GM12873 (cell line): ENCODE measurements around the gene IMPACT.

Source experiments
- TF ChIP-seq, protein P1 (sequence below): IDR thresholded peaks from 2 replicates; pipeline ENCODE4 v1.5.1; 2012; ENCODE audit warnings: low read depth, mild to moderate bottlenecking, moderate library complexity, low read length, control low read depth; ENCODE audit not compliant: insufficient read depth; ENCODE audit errors: missing control alignments

The IMPACT gene

DNA sequence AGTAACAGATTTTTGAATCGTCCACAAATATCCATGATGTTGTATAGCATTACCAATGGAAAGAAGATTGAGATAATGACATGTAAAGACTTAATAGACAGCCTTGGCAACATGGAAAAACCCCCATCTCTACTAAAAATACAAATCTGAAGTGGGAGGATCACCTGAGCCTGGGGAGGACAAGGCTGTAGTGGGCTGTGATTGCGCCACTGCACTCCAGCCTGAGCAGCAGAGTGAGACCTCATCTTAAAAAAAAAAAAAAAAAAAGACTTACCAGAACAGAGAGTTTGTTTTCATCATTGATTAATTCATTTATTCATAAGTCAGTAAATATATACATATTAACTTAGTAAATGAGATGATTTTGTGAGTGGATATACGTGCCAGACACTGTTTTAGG, 21.9 kb upstream of the IMPACT start:
- TF ChIP-seq, protein P1, sequence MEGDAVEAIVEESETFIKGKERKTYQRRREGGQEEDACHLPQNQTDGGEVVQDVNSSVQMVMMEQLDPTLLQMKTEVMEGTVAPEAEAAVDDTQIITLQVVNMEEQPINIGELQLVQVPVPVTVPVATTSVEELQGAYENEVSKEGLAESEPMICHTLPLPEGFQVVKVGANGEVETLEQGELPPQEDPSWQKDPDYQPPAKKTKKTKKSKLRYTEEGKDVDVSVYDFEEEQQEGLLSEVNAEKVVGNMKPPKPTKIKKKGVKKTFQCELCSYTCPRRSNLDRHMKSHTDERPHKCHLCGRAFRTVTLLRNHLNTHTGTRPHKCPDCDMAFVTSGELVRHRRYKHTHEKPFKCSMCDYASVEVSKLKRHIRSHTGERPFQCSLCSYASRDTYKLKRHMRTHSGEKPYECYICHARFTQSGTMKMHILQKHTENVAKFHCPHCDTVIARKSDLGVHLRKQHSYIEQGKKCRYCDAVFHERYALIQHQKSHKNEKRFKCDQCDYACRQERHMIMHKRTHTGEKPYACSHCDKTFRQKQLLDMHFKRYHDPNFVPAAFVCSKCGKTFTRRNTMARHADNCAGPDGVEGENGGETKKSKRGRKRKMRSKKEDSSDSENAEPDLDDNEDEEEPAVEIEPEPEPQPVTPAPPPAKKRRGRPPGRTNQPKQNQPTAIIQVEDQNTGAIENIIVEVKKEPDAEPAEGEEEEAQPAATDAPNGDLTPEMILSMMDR = no peak

DNA sequence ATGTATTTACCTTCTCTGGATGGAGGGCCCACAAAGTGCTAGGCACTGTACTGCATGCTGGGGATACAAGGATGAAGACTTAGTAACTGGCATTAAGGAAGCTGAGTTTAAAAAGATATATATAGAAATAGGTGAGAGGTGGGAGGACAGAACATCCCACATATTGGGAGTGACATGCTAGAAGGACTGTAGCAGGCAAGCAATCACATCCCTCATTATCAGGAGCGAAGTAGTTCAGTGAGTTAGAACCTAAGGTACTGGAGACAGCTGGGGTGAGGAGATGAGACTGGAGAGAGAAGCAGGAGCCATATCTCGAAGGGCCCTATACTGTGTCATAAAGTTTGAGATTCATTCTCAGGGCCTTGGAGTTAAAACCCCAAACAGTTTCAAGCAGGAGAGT, 18.0 kb upstream of the IMPACT start:
- TF ChIP-seq, protein P1 = no peak

DNA sequence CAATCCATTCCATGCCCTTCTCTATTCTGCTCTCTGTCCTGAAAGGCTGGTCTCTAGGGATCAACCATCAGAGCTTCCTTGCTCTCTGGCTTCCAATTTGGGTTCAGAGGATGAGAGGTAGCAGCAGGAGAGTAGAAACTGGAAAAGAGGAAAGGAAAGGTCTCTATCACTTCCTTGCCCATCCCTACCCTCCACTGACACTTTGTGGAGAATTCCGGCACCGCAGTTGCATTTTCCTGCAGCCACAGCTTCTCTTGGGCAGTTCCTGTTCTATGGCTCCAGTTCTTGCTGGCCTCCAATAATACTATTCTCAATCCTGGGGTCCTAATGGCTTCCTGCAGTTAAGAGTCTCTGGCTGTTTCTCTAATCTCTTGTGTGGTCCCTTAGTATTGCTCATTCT, 13.3 kb upstream of the IMPACT start:
- TF ChIP-seq, protein P1 = no peak

DNA sequence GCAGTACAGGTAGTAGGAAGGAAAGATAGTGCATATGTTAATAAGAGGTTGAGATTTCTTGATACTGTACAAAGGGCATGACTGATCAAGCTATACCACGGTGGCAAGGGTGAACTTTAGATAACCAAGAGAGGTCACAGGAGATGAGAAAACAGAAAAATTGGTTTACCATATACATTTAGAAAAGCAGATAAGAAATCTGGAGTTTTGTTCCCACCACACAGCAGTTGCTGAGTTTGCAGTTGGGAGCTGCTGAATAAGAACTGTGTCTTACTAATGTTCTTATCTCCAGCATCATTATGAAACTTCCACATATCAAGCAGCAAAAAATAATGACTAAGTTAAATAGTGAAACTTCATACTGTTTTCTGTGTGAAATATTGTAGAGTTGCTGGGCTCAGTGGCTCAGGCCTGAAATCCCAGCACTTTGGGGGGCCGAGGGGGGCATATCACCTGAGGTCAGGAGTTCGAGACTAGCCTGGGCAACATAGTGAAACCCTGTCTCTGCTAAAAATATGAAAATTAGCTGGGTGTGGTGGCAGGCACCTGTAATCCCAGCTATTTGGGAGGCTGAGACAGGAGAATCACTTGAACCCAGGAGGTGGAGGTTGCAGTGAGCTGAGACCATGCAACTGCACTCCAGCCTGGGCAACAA, 12.0 kb upstream of the IMPACT start:
- TF ChIP-seq, protein P1 = no peak

DNA sequence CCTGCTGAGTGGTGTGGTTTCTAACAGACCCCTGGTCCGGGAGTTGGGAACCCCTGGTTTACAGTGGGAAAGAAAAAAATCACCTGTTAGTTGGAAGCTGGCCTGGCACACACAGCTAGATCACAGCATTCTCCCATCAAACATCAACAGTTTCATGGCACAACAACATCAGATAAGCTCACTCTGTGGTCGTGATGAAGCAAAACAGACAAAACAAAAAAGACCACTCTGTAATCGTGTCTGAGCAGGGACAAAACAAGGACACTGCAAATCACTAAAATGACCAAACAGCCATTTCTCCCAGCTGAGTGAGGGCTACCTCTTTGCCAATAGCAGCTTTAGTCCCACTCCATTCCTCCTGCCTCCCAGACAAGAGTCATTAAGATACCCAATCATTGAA, 9.0 kb upstream of the IMPACT start:
- TF ChIP-seq, protein P1 = no peak

DNA sequence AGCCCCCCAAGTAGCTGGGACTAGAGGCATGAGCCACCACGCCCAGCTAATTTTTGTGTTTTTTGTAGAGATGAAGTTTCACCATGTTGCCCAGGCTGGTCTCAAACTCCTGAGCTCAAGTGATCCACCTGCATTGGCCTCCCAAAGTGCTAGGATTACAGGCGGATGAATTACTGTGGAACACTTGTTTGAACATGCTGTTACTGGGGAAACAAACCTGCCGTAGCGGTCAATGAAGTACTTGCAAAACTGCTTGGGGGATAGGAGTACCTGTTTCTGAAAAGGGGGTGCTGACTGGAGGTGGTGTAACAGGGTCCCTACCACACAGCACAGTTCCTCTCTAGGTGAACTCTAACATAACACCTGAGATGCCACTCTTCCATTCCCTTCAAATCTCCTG, 5.9 kb upstream of the IMPACT start:
- TF ChIP-seq, protein P1 = no peak

DNA sequence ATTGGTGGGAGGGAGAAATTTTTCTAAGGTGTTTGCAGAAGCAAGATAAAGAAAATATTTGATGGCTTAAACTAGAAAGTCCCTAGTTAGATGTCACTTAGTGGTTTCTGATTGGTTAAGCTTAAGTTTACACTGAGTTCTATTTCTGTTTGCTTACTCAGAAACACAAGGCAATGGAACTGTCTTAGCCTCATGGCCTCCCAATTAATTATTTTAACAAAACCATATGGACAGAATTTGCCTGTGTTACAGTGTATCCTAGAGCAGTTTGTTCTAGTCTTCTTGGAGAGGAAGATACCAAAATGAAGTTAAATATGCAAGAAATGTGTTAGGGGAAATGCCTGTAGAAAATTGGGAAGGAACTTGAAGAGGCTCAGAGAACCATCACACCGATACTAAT, 4.6 kb upstream of the IMPACT start:
- TF ChIP-seq, protein P1 = no peak
